ENCODE results near the gene RNU2-63P. TPM values are rescaled to one million over a fixed set of nuclear protein-coding genes. Genes with fewer than 3 reads are reported as not detected.

The RNU2-63P gene
- total and polyA plus RNA-seq, 4 donors = 3.9 TPM; not detected in 3

- Histone ChIP-seq H3K4me1 (ENCODE audit: control insufficient read depth in 5 of 5, insufficient read depth in 5 of 5, low read length in 5 of 5) (peaks cover 0 to 11% (median 0%) of the 10 kb centered on the region in 5 donors), H3K9ac (ENCODE audit: insufficient read depth in 1 of 2, low read length in 2 of 2) (no peak overlapping the region), H3K4me3 (no peak overlapping the region), H3K27me3 (ENCODE audit: control insufficient read depth in 3 of 3, insufficient read depth in 3 of 3, low read length in 2 of 3) (no peaks in the 10 kb centered on the region), H3K36me3 (ENCODE audit: control insufficient read depth in 4 of 4, insufficient read depth in 4 of 4, low read length in 4 of 4) (peaks cover 0 to 3% (median 1%) of the 10 kb centered on the region in 4 donors), H3K9me3 (ENCODE audit: control insufficient read depth in 4 of 4, insufficient read depth in 3 of 4, low read length in 3 of 4) (no peaks in the 10 kb centered on the region), H3K27ac (ENCODE audit: low read depth in 1 of 2, low read length in 1 of 2) (no peak overlapping the region)
- 96 to 100% methylated on average over 5 of the region's 5 CpGs for WGBS, 2 donors
- DNase-seq = no peak
- TF ChIP-seq CTCF (IDR thresholded peaks at IDR 0.05; ENCODE audit: control extremely low read depth, extremely low read depth) = no peak
- no peak for ATAC-seq (ENCODE audit: insufficient read depth, low FRiP score)
Measured at GRCh38 chr2:88042476-88042875, 26.1 kb upstream of the RNU2-63P start.

- no peaks in the 10 kb centered on the region for H3K27me3 ChIP-seq (ENCODE audit: control insufficient read depth in 3 of 3, insufficient read depth in 3 of 3, low read length in 2 of 3)
- no peak for ATAC-seq (ENCODE audit: insufficient read depth, low FRiP score)
- no peak for TF ChIP-seq CTCF (IDR thresholded peaks at IDR 0.05; ENCODE audit: control extremely low read depth, extremely low read depth)
- H3K4me3 ChIP-seq = no peak overlapping the region
- H3K27ac ChIP-seq (ENCODE audit: low read depth in 1 of 2, low read length in 1 of 2) = no peak overlapping the region
- peaks cover under 1 to 8% (median 6%) of the 10 kb centered on the region in 4 donors for H3K36me3 ChIP-seq (ENCODE audit: control insufficient read depth in 4 of 4, insufficient read depth in 4 of 4, low read length in 4 of 4)
- WGBS, 2 donors = 94 to 98% methylated on average over 4 of the region's 4 CpGs
- DNase-seq = no peak
- peaks cover 0 to 11% (median 0%) of the 10 kb centered on the region in 5 donors for H3K4me1 ChIP-seq (ENCODE audit: control insufficient read depth in 5 of 5, insufficient read depth in 5 of 5, low read length in 5 of 5)
- no peaks in the 10 kb centered on the region for H3K9me3 ChIP-seq (ENCODE audit: control insufficient read depth in 4 of 4, insufficient read depth in 3 of 4, low read length in 3 of 4)
- no peak overlapping the region for H3K9ac ChIP-seq (ENCODE audit: insufficient read depth in 1 of 2, low read length in 2 of 2)
Measured at GRCh38 chr2:88038263-88039105, 22.1 kb upstream of the RNU2-63P start.

GRCh38 chr2:88036606-88037005 is 20.3 kb upstream of the RNU2-63P start:
- ATAC-seq (ENCODE audit: insufficient read depth, low FRiP score) = no peak
- no peak overlapping the region for H3K9ac ChIP-seq (ENCODE audit: insufficient read depth in 1 of 2, low read length in 2 of 2)
- no peaks in the 10 kb centered on the region for H3K9me3 ChIP-seq (ENCODE audit: control insufficient read depth in 4 of 4, insufficient read depth in 3 of 4, low read length in 3 of 4)
- H3K36me3 ChIP-seq (ENCODE audit: control insufficient read depth in 4 of 4, insufficient read depth in 4 of 4, low read length in 4 of 4) = peaks cover 1 to 13% (median 9%) of the 10 kb centered on the region in 4 donors
- H3K27me3 ChIP-seq (ENCODE audit: control insufficient read depth in 3 of 3, insufficient read depth in 3 of 3, low read length in 2 of 3) = no peaks in the 10 kb centered on the region
- no peak overlapping the region for H3K4me3 ChIP-seq
- H3K4me1 ChIP-seq (ENCODE audit: control insufficient read depth in 5 of 5, insufficient read depth in 5 of 5, low read length in 5 of 5) = peaks cover 0 to 6% (median 0%) of the 10 kb centered on the region in 5 donors
- TF ChIP-seq CTCF (IDR thresholded peaks at IDR 0.05; ENCODE audit: control extremely low read depth, extremely low read depth) = no peak
- no peak overlapping the region for H3K27ac ChIP-seq (ENCODE audit: low read depth in 1 of 2, low read length in 1 of 2)
- no peak for DNase-seq
